Ishikawa (cell line): ENCODE results near the gene BTBD7.

Source experiments
- CEBPB ChIP-seq: IDR thresholded peaks from 2 replicates; pipeline ENCODE4 v1.6.1; 2012
- CREB1 ChIP-seq: IDR thresholded peaks from 2 replicates; pipeline ENCODE4 v1.6.1; 2012; ENCODE audit warnings: low read depth
- EGR1 ChIP-seq: IDR thresholded peaks from 2 replicates; pipeline ENCODE4 v1.6.1; 2012
- EP300 ChIP-seq: IDR thresholded peaks from 2 replicates; pipeline ENCODE4 v1.6.1; 2012; ENCODE audit warnings: borderline replicate concordance
- FOXM1 ChIP-seq: IDR thresholded peaks from 2 replicates; pipeline ENCODE4 v1.6.1; 2012; ENCODE audit warnings: low read depth, borderline replicate concordance
- MAX ChIP-seq: IDR thresholded peaks from 2 replicates; pipeline ENCODE4 v1.6.1; 2012
- NFIC ChIP-seq: IDR thresholded peaks from 2 replicates; pipeline ENCODE4 v1.6.1; 2012
- RAD21 ChIP-seq: IDR thresholded peaks from 2 replicates; pipeline ENCODE4 v1.6.1; 2012; ENCODE audit warnings: low read depth
- REST ChIP-seq: IDR thresholded peaks from 2 replicates; pipeline ENCODE4 v1.6.1; 2012; ENCODE audit warnings: low read depth, mild to moderate bottlenecking
- TAF1 ChIP-seq: IDR thresholded peaks from 2 replicates; pipeline ENCODE4 v1.6.1; 2012; ENCODE audit warnings: low read depth, mild to moderate bottlenecking
- TCF12 ChIP-seq: IDR thresholded peaks from 2 replicates; pipeline ENCODE4 v1.6.1; 2012; ENCODE audit warnings: low read depth
- TEAD4 ChIP-seq: IDR thresholded peaks from 2 replicates; pipeline ENCODE4 v1.6.1; 2012
- USF1 ChIP-seq: IDR thresholded peaks from 2 replicates; pipeline ENCODE4 v1.6.1; 2012
- YY1 ChIP-seq: IDR thresholded peaks from 2 replicates; pipeline ENCODE4 v1.6.1; 2012; ENCODE audit warnings: low read depth
- ZBTB7A ChIP-seq: IDR thresholded peaks from 2 replicates; pipeline ENCODE4 v1.6.1; 2012; ENCODE audit warnings: low read depth

The BTBD7 gene

GRCh38 chr14:93333631-93334103 is 831 bp upstream of the BTBD7 start:
- no peak for TF ChIP-seq TAF1
- no peak for TF ChIP-seq FOXM1
- no peak for TF ChIP-seq EGR1
- TF ChIP-seq TCF12: no peak
- no peak for TF ChIP-seq MAX
- no peak for TF ChIP-seq CEBPB
- TF ChIP-seq CREB1: no peak
- TF ChIP-seq YY1: no peak
- no peak for TF ChIP-seq ZBTB7A

GRCh38 chr14:93332397-93332852 is 411 bp downstream of the BTBD7 start:
- TF ChIP-seq YY1 (no peak), ZBTB7A (peak; percentile 52)

GRCh38 chr14:93331728-93332396 is 974 bp downstream of the BTBD7 start:
- TF ChIP-seq TEAD4 (no peak), EP300 (no peak)

- TF ChIP-seq TCF12 (no peak), MAX (no peak), EP300 (no peak), ZBTB7A (no peak), USF1 (no peak), TEAD4 (no peak), YY1 (no peak), FOXM1 (no peak), RAD21 (no peak), TAF1 (no peak), NFIC (no peak), REST (no peak), CEBPB (no peak), EGR1 (no peak)
Measured at GRCh38 chr14:93331002-93331727, 1.7 kb downstream of the BTBD7 start.

- no peak for TF ChIP-seq REST
- TF ChIP-seq USF1: no peak
- TF ChIP-seq NFIC: no peak
- no peak for TF ChIP-seq TCF12
- no peak for TF ChIP-seq ZBTB7A
- TF ChIP-seq CEBPB: no peak
- no peak for TF ChIP-seq TEAD4
- TF ChIP-seq FOXM1: no peak
- TF ChIP-seq MAX: no peak
- no peak for TF ChIP-seq TAF1
- no peak for TF ChIP-seq EP300
- no peak for TF ChIP-seq CREB1
- TF ChIP-seq EGR1: no peak
- TF ChIP-seq YY1: no peak
- TF ChIP-seq RAD21: no peak
Measured at GRCh38 chr14:93330609-93331000, 2.2 kb downstream of the BTBD7 start.
